ENCODE data around the gene PIGC. TPM values are rescaled to one million over a fixed set of nuclear protein-coding genes. Genes with fewer than 3 reads are reported as not detected.

PIGC gene
- total RNA-seq, 1 experiment from 2014 or later: 26.1 TPM

- Histone ChIP-seq H3K36me3 (ENCODE audit: control insufficient read depth, insufficient read depth, low read length) (no peaks in the 10 kb centered on the region), H3K4me3 (ENCODE audit: low read depth, low read length) (no peak overlapping the region), H3K4me1 (peaks cover 69% of the 10 kb centered on the region), H3K27me3 (replicated peaks; ENCODE audit: control insufficient read depth, insufficient read depth, low read length) (no peaks in the 10 kb centered on the region), H3K9me3 (no peaks in the 10 kb centered on the region)
- TF ChIP-seq, protein P1, sequence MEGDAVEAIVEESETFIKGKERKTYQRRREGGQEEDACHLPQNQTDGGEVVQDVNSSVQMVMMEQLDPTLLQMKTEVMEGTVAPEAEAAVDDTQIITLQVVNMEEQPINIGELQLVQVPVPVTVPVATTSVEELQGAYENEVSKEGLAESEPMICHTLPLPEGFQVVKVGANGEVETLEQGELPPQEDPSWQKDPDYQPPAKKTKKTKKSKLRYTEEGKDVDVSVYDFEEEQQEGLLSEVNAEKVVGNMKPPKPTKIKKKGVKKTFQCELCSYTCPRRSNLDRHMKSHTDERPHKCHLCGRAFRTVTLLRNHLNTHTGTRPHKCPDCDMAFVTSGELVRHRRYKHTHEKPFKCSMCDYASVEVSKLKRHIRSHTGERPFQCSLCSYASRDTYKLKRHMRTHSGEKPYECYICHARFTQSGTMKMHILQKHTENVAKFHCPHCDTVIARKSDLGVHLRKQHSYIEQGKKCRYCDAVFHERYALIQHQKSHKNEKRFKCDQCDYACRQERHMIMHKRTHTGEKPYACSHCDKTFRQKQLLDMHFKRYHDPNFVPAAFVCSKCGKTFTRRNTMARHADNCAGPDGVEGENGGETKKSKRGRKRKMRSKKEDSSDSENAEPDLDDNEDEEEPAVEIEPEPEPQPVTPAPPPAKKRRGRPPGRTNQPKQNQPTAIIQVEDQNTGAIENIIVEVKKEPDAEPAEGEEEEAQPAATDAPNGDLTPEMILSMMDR (IDR thresholded peaks at IDR 0.05; ENCODE audit: insufficient read depth in 1 of 2, low read depth in 1 of 2, low read length in 1 of 2, severe bottlenecking in 1 of 2, unreplicated experiment in 1 of 2): no peak
- H3K4me1 Mint-ChIP-seq (ENCODE audit: low read depth, unreplicated experiment): peaks cover 47% of the 10 kb centered on the region
- ChIA-PET CTCF (no interaction called here), POLR2A (no interaction called here)
- DNase-seq: peak; percentile 24 to 68
- H3K27me3 Mint-ChIP-seq (ENCODE audit: insufficient read depth, unreplicated experiment): no peaks in the 10 kb centered on the region
- no TSS peak for BruUV-seq (replicated peaks)
- H3K36me3 Mint-ChIP-seq (ENCODE audit: insufficient read depth, unreplicated experiment): no peaks in the 10 kb centered on the region
- H3K27ac Mint-ChIP-seq (ENCODE audit: unreplicated experiment): peak overlapping the region; percentile 90
- intact Hi-C loops (cut with micrococcal nuclease; ENCODE audit: unreplicated experiment): loop anchor here (1.0 kb wide), 1 partner anchor 7 kb away; no protein-coding TSS in a partner anchor
- no peaks in the 10 kb centered on the region for H3K9me3 Mint-ChIP-seq (ENCODE audit: unreplicated experiment)
- no peak overlapping the region for H3K4me3 Mint-ChIP-seq (ENCODE audit: unreplicated experiment)
Measured at GRCh38 chr1:172477741-172478140, 33.9 kb upstream of the PIGC start.

DNA sequence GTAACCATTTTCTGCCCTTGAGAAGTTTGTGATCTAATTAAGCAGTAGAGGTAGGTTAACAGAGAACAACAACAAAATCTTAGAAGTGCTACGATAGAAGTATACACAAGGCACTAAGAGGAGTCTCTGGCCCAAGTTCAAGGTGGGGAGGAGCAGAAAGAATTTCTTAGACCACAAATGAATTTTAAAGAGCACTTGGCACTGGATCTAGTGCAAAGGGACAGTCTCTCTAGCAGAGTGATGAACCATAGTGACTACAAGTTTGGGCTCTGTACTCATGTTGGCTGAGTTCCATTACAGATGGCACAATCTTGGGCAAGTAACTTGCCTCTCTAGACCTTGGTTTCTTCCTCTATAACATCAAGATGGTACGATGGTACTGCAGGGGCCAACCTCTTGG lies 33.3 kb upstream of the PIGC start:
- intact Hi-C loops (cut with micrococcal nuclease; ENCODE audit: unreplicated experiment): no loop called here
- no peak overlapping the region for H3K4me3 ChIP-seq (ENCODE audit: low read depth, low read length)
- Mint-ChIP-seq H3K9me3 (ENCODE audit: unreplicated experiment) (no peaks in the 10 kb centered on the region), H3K27ac (ENCODE audit: unreplicated experiment) (peak overlapping the region; percentile 90), H3K27me3 (ENCODE audit: insufficient read depth, unreplicated experiment) (no peaks in the 10 kb centered on the region), H3K36me3 (ENCODE audit: insufficient read depth, unreplicated experiment) (no peaks in the 10 kb centered on the region), H3K4me3 (ENCODE audit: unreplicated experiment) (no peak overlapping the region), H3K4me1 (ENCODE audit: low read depth, unreplicated experiment) (peaks cover 50% of the 10 kb centered on the region)
- TF ChIP-seq, protein P1 (IDR thresholded peaks at IDR 0.05; ENCODE audit: insufficient read depth in 1 of 2, low read depth in 1 of 2, low read length in 1 of 2, severe bottlenecking in 1 of 2, unreplicated experiment in 1 of 2): no peak
- no peak for DNase-seq
- H3K9me3 ChIP-seq: no peaks in the 10 kb centered on the region
- H3K27me3 ChIP-seq (replicated peaks; ENCODE audit: control insufficient read depth, insufficient read depth, low read length): no peaks in the 10 kb centered on the region
- ChIA-PET CTCF (no interaction called here), POLR2A (no interaction called here)
- no TSS peak for BruUV-seq (replicated peaks)
- H3K36me3 ChIP-seq (ENCODE audit: control insufficient read depth, insufficient read depth, low read length): no peaks in the 10 kb centered on the region
- peaks cover 69% of the 10 kb centered on the region for H3K4me1 ChIP-seq

- TF ChIP-seq, protein P1 (IDR thresholded peaks at IDR 0.05; ENCODE audit: insufficient read depth in 1 of 2, low read depth in 1 of 2, low read length in 1 of 2, severe bottlenecking in 1 of 2, unreplicated experiment in 1 of 2): no peak
- no peaks in the 10 kb centered on the region for H3K36me3 Mint-ChIP-seq (ENCODE audit: insufficient read depth, unreplicated experiment)
- DNase-seq: peak; percentile 67 to 83
- peak overlapping the region; percentile 25 for H3K4me3 Mint-ChIP-seq (ENCODE audit: unreplicated experiment)
- no peaks in the 10 kb centered on the region for H3K27me3 Mint-ChIP-seq (ENCODE audit: insufficient read depth, unreplicated experiment)
- no TSS peak for BruUV-seq (replicated peaks)
- H3K27ac Mint-ChIP-seq (ENCODE audit: unreplicated experiment): peak overlapping the region; percentile 90
- H3K9me3 ChIP-seq: no peaks in the 10 kb centered on the region
- intact Hi-C loops (cut with micrococcal nuclease; ENCODE audit: unreplicated experiment): no loop called here
- no peak overlapping the region for H3K4me3 ChIP-seq (ENCODE audit: low read depth, low read length)
- H3K27me3 ChIP-seq (replicated peaks; ENCODE audit: control insufficient read depth, insufficient read depth, low read length): no peaks in the 10 kb centered on the region
- H3K9me3 Mint-ChIP-seq (ENCODE audit: unreplicated experiment): no peaks in the 10 kb centered on the region
- ChIA-PET POLR2A (no interaction called here), CTCF (no interaction called here)
- no peaks in the 10 kb centered on the region for H3K36me3 ChIP-seq (ENCODE audit: control insufficient read depth, insufficient read depth, low read length)
- peaks cover 69% of the 10 kb centered on the region for H3K4me1 ChIP-seq
- H3K4me1 Mint-ChIP-seq (ENCODE audit: low read depth, unreplicated experiment): peaks cover 53% of the 10 kb centered on the region
Measured at GRCh38 chr1:172476218-172476811, 32.4 kb upstream of the PIGC start.
